Fibroblast of skin of right quadriceps (primary cell): ENCODE measurements around the gene SLC22A23.
A peak's percentile ranks its signal among the peaks of the same experiment; 100 is the strongest.

Experiments
- DNase-seq: peaks from one replicate; pipeline ENCODE4 v3.0.0-alpha.2; 2013

SLC22A23 gene

GRCh38 chr6:3368685-3369084 is 88.2 kb downstream of the SLC22A23 start:
- no peak for DNase-seq

- no peak for DNase-seq
Measured at GRCh38 chr6:3367630-3368029, 89.2 kb downstream of the SLC22A23 start.

GRCh38 chr6:3366596-3367413 is 90.0 kb downstream of the SLC22A23 start:
- no peak for DNase-seq

GRCh38 chr6:3364391-3364790 is 92.5 kb downstream of the SLC22A23 start:
- no peak for DNase-seq

GRCh38 chr6:3363296-3364025 is 93.4 kb downstream of the SLC22A23 start:
- no peak for DNase-seq

GRCh38 chr6:3361312-3362037 is 95.4 kb downstream of the SLC22A23 start:
- no peak for DNase-seq

- no peak for DNase-seq
Measured at GRCh38 chr6:3360727-3361045, 96.2 kb downstream of the SLC22A23 start.

- no peak for DNase-seq
Measured at GRCh38 chr6:3359973-3360726, 96.7 kb downstream of the SLC22A23 start.

GRCh38 chr6:3359101-3359752 is 97.6 kb downstream of the SLC22A23 start:
- no peak for DNase-seq

DNA sequence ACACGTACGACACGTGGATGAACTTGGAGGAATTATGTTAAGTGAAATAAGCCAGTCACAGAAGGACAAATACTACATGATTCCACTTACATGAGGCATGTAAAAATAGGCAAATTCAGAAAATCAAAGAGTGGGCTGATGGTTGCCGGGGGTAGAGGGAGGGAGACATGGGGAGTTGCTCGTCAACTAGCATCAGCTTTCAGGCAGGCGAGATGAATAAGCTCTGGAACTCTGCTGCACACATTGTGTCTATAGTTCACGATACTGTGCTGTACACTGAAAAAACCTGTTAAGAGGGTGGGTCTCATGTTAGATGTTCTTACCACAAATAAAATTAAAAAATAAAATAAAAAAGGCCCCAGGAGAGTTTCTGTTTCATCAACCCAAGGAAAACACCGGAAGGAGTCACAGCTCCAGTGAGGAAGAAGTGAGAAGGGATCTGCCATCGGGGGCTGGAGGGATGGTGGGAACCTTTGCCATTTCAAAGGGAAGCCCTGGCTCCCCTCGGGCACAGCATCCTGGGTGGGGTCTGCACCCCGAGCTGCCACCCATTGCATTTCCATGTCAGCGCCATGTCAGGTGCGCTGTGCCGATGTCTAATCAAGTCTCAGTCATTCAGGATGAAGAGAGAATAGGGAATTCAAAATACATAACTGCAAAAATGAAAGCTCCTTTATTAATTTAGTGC is 98.3 kb downstream of the SLC22A23 start:
- no peak for DNase-seq

- no peak for DNase-seq
Measured at GRCh38 chr6:3357678-3358077, 99.2 kb downstream of the SLC22A23 start.

- DNase-seq: no peak
Measured at GRCh38 chr6:3356824-3357420, 99.9 kb downstream of the SLC22A23 start.

- DNase-seq: peak; percentile 38
Measured at GRCh38 chr6:3356056-3356823, 100.6 kb downstream of the SLC22A23 start.

DNA sequence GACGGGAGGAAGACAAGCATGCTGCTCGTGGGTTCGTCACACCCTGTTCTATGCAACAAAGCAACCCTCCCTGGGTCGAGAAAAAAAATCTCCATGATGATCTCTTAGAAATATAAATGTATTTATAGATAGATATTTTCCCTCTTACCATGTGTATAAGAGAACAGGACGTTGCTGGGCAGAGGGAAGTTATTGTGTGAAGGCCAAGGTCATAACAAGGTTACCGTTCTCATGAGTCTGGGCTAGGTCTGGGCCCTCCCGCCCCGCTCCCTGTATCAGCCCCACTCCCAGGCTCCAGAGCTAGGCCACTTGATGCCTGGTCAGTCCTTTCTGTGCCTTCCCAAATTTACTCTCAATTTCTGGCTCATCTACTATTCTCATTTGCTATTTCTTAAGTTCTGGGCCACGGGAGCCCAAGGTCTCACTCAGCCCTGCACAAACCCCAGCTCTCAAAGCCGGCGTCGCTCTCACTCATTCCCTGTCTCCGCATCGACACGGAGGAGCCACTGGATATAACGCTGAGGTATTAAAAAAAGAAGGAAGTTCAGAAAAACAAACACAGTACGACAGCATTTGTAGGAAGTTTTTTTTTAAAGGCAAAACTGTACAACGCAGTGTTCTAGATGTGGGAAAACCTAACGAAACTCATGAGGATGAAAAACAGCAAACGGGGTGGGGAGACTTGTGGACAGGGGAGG is 101.3 kb downstream of the SLC22A23 start:
- DNase-seq: no peak

DNA sequence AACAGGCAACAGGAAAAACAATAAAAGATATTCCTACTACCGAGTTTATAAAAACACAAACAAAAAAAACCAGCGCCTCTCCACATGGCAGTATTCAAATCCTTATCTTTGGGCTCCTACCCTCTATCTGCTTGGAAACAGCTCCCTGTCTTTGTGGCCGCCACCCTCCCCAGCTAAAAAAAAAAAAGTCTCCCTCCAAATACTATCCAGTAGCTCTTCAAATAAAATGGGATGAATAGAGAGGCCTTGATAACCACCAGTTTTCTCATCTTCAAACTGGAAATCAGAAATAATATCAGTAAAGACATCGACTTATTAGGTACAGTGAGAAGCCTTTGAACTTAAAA is 101.9 kb downstream of the SLC22A23 start:
- DNase-seq: no peak

- no peak for DNase-seq
Measured at GRCh38 chr6:3353939-3354338, 102.9 kb downstream of the SLC22A23 start.

DNA sequence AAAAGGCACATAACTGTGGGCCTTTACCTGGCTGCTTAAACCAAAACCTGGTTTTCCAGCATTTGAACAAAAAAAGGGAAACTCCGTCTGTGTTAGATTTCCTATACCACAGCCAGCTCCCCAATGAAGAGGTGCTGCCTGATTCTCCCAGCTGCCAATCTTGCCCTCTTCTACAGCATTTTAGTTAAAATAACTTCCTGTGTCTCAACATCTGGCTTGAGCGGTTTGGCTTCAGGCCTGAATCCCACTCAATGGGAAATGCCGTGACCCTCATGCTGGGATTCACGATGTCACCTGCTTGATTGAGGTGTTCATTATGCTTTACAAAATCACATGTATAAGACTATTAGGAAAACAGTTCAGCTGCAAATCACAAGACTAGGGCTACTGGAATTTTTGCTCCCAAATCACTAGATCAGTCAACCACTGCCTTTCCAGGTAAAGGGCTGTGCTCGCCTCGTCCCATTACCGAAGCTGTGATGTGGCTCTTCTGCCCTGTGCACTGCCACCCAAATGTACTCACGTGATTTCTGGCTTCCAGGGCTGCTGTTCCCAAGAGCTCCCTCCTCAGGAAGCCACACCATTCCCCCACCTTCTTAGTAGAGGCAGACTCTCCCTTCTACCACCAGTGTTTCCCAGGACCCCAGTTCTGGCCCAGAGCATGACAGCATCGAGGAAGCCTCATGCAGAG is 103.5 kb downstream of the SLC22A23 start:
- no peak for DNase-seq

DNA sequence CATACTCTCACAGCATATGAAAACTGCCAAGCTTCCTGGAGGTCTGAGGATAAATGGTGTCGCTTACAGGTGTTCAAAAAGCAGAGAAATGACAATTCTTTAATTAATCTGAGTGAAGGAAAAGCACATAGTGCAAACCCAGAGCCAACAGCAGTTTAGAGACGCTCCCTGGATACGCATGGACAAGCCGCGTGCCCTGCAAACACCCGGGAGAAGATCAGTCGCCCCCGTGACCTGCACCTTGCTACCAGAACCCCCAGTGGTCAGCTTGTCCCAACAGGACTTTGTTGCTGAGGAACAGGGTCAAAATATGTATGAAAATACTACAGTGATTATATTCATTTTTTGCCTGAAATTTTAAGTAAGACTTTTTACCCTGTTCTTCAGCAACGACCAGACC is 104.2 kb downstream of the SLC22A23 start:
- DNase-seq: no peak

- no peak for DNase-seq
Measured at GRCh38 chr6:3351829-3352524, 104.9 kb downstream of the SLC22A23 start.
